NCI-H2029 (cell line): ENCODE data around the gene TDRD3.

Experiments used
- DNase-seq: peaks from one replicate; lab custom pipeline; 2025; lab: John Stamatoyannopoulos, UW

TDRD3 gene

DNA sequence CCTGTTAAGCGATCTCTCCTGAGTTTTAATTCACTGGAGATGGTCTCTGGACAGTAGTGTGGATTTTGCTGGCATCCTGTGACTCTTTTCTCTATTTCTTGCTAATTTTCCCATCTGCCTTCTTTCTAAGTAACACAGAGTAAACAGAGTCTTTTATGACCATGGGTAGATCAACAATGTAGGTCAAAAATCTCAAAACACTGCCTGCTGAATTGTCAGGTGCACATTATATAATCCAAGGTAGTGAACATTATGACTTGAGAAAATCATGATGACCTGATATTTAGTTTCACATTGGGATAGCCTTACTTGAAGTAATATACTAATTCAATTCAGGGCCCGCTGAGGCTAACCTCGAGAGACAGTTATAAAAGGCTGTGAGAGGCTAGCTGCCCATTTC lies 180.7 kb downstream of the TDRD3 start:
- no peak for DNase-seq

- DNase-seq = no peak
These were observed 186.3 kb downstream of the TDRD3 start for GRCh38 chr13:60583196-60583888.

GRCh38 chr13:60583911-60584753 lies 187.1 kb downstream of the TDRD3 start:
- no peak for DNase-seq

- no peak for DNase-seq
These were observed 188.0 kb downstream of the TDRD3 start for GRCh38 chr13:60584976-60585375.

GRCh38 chr13:60590800-60591747 lies 194.1 kb downstream of the TDRD3 start:
- no peak for DNase-seq

DNA sequence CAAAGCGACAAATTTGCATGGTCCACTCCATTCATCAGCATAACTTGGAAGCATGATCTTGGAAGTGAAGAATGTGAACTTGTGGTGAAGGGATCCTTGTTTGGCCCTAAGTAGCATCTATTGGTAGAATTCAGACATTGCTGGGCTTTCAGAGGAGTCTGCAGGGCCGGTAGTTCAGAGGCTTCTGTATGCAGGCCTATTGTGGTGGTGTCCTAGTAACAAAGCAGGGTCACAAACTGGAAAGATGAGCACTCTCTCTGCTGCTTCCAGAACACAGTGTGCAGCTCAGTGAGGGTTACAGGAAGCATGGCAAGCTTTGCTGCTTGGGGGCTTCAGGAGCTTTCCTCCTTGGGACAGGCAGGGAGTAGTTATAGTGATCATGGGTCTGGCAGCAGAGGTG lies 206.0 kb downstream of the TDRD3 start:
- DNase-seq = no peak

DNA sequence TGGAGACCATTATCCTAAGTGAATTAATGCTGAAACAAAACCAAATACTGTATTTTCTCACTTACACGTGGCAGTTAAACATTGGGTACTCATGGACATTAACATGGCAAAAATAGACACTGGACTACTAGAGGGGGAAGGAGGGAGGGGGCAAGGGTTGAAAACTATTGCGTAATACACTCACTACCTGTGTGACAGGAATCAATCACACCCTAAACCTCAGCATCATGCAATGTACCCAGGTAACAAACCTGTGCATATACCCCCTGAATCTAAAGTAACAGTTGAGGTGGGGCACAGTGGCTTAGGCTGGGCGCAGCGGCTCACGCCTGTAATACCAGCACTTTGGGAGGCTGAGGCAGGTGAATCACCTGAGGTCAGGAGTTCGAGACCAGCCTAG lies 207.0 kb downstream of the TDRD3 start:
- no peak for DNase-seq

DNA sequence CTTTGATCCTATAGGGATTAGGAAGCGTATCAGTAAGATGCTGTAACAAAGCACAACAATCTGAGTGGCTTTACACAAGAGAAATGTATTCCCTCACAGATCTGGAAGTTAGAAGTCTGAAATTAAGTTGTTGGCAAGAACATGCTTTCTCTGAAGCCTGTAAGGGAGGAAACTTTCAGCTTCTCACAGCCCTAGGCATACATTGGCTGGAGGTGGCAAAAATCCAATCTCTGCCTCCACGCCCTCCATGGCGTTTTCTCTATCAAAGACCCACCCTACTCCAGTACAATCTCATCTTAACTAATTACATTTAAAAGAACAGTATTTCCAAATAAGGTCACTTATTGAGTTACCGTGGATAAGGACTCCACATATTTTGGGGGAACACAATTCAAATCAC lies 211.9 kb downstream of the TDRD3 start:
- no peak for DNase-seq

- DNase-seq = no peak
These were observed 214.5 kb downstream of the TDRD3 start for GRCh38 chr13:60611523-60611922.

- DNase-seq = no peak
These were observed 215.6 kb downstream of the TDRD3 start for GRCh38 chr13:60612593-60612992.

DNA sequence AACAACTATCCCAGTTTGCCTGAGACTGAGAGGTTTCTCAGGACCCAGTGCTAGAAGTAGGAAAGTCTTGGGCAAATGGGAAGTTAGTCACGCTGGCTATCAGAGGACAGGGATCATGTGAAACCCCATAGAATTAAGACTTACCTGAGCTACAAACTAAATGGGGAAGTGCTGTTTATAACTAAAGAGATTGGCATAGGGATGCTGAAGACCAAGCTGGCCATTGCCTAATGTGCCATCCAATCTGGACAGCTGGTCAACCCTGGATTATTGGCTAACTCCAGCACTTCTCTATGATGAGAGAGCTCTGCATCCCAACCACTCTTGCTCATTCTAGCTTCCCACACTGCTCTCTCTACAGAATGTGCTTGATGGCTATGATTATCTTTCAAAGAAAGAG lies 216.1 kb downstream of the TDRD3 start:
- DNase-seq = no peak

GRCh38 chr13:60617991-60618733 lies 221.1 kb downstream of the TDRD3 start:
- DNase-seq = no peak

GRCh38 chr13:60619461-60619860 lies 222.4 kb downstream of the TDRD3 start:
- no peak for DNase-seq

GRCh38 chr13:60620611-60621395 lies 223.8 kb downstream of the TDRD3 start:
- no peak for DNase-seq

- DNase-seq = no peak
These were observed 226.1 kb downstream of the TDRD3 start for GRCh38 chr13:60623151-60623550.
